Neural cell (in vitro differentiated cells): Measurements from ENCODE around the gene RASD2.

Source experiments
- CTCF ChIP-seq: fragments of 450-650 bp; IDR thresholded peaks from 2 replicates; pipeline ENCODE4 v1.5.1; 2014; ENCODE audit warnings: antibody characterized with exemption, mild to moderate bottlenecking, moderate library complexity; ENCODE audit not compliant: poor library complexity, severe bottlenecking
- EP300 ChIP-seq: fragments of 450-650 bp; conservative IDR thresholded peaks from 2 replicates; pipeline ENCODE4 v1.6.1; 2014; ENCODE audit warnings: antibody characterized with exemption, mild to moderate bottlenecking, moderate library complexity; ENCODE audit not compliant: poor library complexity, severe bottlenecking
- EZH2 ChIP-seq: fragments of 200-600, 300-800 bp; shearing (Covaris generic), sonication (generic); IDR thresholded peaks from 2 replicates; pipeline ENCODE4 v1.6.1; 2014; ENCODE audit warnings: antibody characterized with exemption, low read length, borderline replicate concordance, mild to moderate bottlenecking; ENCODE audit not compliant: insufficient read depth, poor library complexity, severe bottlenecking
- MXI1 ChIP-seq: fragments of 450-650 bp; conservative IDR thresholded peaks from 2 replicates; pipeline ENCODE4 v1.6.1; 2014; ENCODE audit warnings: antibody characterized with exemption, mild to moderate bottlenecking; ENCODE audit not compliant: poor library complexity, severe bottlenecking
- POLR2AphosphoS5 ChIP-seq: IDR thresholded peaks from 2 replicates; pipeline ENCODE4 v1.6.1; 2012
- REST ChIP-seq: IDR thresholded peaks from 2 replicates; pipeline ENCODE4 v1.6.1; 2012; ENCODE audit warnings: borderline replicate concordance
- SMC3 ChIP-seq: fragments of 450-650 bp; conservative IDR thresholded peaks from 2 replicates; pipeline ENCODE4 v1.6.1; 2014; ENCODE audit warnings: antibody characterized with exemption, mild to moderate bottlenecking, moderate library complexity; ENCODE audit not compliant: poor library complexity
- TAF1 ChIP-seq: IDR thresholded peaks from 2 replicates; pipeline ENCODE4 v1.6.1; 2012; ENCODE audit warnings: low read depth

DNA sequence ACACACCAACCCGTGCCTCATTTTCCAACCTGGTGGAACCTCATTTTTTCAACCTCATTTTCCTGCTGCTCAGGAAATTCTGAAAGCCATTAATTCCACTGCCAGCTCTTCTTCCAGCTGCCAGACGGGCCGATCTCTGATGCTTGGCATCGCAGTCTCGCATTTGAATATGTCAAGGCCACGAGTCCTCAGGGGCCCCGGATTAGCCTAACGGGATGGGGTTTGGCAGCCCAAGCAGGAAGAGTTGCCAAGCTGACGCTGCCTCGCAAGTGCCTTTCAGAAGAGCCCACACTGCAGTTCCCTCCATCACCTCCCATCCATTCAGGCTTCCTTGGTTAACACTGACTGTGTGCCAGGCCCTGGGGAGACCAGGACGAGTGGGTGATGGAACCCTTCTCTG, 8.7 kb downstream of the RASD2 start:
- no peak for TF ChIP-seq CTCF
- no peak for TF ChIP-seq POLR2AphosphoS5
- TF ChIP-seq EZH2: no peak
- no peak for TF ChIP-seq SMC3
- TF ChIP-seq MXI1: no peak
- no peak for TF ChIP-seq EP300
- no peak for TF ChIP-seq REST
- TF ChIP-seq TAF1: no peak
